SK-MEL-5 (cell line): Measurements from ENCODE around the gene WASL. TPM values are rescaled to one million over a fixed set of nuclear protein-coding genes. Genes with fewer than 3 reads are reported as not detected.
"Not testable (repeated sequence)": the region's sequence is repeated elsewhere in the genome, so short reads cannot be mapped to it uniquely, and the experiment has no call there.

Experiments
- DNase-seq: peaks from one replicate; pipeline ENCODE4 v3.0.0-alpha.2; 2016; ENCODE audit warnings: low read depth, low spot score
- in situ Hi-C: cut with HindIII; loops from 2 replicates; pipeline ENCODE4 v1.10.0; 2016; ENCODE audit warnings: low sequenced_read_pairs, high pct_unique_total_duplicates, low pct_unique_long_range_greater_than_20kb
- total RNA-seq: library from RNA; depleted of rRNA; stranded (reverse); fragments of >200 nt; shearing (Covaris generic); gene quantifications from 2 replicates; pipeline ENCODE4 v1.2.3, GENCODE V29; 2014

The WASL gene
- total RNA-seq, 1 experiment from 2014 or later = 32.1 TPM

- DNase-seq = no peak
- in situ Hi-C loops = no loop called here
Measured at GRCh38 chr7:123746055-123746454, 2.7 kb downstream of the WASL start.

DNA sequence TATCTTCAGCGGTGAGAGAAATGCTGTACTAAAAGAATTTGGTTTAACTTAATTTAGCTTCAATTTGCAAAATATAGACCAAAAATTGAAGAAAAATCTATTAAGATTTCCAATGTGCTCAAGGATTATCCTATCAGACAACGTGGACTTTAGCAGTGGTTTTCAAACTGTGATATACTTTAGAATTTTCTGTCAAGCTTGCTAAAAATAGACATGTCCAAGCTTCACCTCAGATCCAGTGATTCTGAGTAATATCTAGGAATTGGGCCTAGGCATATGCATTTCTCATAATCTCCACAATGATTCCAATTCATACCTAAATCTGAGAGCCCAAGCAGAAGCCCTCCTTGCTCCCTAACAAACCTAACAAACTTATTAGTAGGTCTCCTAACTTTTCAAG, 3.4 kb downstream of the WASL start:
- in situ Hi-C loops = no loop called here
- no peak for DNase-seq

DNA sequence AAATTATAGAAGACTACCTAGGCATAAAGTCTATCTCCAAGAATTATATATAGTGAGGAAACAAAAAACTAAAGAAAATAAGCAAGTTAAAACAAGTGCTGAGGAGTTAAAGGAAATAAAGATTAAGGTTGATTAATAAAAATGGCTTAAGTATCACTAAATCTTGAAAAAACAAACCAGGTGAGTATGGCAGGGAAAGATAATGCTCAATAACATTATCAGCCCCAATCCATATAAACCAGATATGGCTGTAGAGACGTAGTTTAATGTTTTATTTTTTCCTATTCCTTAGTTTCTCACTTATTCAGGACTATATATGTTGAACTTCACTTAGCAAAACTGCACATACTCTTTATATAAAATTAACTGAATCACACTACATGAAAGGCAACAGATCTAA, 4.4 kb downstream of the WASL start:
- in situ Hi-C loops = no loop called here
- no peak for DNase-seq

DNA sequence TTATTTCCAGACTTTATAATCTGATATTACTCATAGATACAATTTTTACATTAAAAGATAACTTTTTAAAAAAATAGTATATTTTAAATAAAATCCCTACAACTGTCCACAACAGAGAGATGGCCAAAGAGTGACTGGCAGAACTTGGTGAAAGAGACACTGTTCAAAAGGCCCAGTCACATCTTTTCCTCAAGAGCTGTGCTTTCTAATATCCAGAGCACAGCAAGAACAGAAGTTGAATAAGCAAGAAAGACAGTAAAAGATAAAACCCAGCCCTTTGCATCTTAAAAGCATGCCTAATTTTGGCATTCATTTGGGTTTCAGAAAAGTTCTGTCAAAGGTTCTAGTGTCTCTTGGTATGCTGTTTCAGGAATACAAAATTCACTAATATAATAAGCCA, 6.9 kb downstream of the WASL start:
- in situ Hi-C loops = no loop called here

DNA sequence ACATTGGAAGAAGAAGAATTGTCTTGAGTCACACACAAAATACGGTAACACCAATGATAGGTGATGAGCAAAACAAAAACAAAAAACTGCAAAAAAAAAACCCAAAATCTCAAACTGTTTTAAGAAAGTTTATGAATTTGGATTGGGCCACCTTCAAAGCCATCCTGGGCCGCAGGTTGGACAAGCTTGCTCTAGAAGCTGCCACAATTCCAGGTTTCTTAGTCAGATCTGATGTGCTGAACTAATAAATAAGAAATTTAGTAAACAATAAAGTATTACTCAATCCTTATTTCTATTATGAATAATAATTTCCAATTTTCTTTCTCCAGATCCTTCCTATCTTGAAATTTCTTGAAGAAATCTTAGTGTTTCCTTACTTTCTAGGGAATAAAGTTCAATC, 10.0 kb downstream of the WASL start:
- in situ Hi-C loops = no loop called here
- no peak for DNase-seq

More for the DNA sequence above, 6.9 kb downstream of the WASL start:
- DNase-seq = no peak

- DNase-seq = no peak
- in situ Hi-C loops = no loop called here
Measured at GRCh38 chr7:123738356-123738755, 10.4 kb downstream of the WASL start.

GRCh38 chr7:123737168-123737674, 11.6 kb downstream of the WASL start:
- in situ Hi-C loops, DNase-seq: not testable (repeated sequence)

GRCh38 chr7:123735539-123735938, 13.3 kb downstream of the WASL start:
- no peak for DNase-seq
- in situ Hi-C loops = no loop called here

- in situ Hi-C loops = no loop called here
- DNase-seq = no peak
Measured at GRCh38 chr7:123734498-123734897, 14.3 kb downstream of the WASL start.

- in situ Hi-C loops = no loop called here
- DNase-seq = no peak
Measured at GRCh38 chr7:123732413-123733091, 16.3 kb downstream of the WASL start.

DNA sequence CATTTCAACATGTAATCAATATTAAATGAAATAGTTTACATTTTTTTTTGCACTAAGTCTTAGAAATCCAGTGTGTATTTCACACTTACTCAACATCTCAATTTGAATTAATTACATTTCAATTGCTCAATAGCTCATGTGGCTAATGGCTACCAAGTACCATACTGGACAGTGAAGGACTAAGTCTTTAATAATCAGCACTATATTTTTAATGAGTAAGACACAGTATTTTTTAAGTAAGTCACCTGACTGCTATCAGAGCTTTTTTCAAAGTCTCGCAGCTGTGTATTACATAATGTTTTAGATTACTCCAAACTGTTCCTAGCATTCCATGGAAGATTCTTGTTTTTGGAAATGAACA, 19.6 kb downstream of the WASL start:
- in situ Hi-C loops = no loop called here
- DNase-seq = no peak

DNA sequence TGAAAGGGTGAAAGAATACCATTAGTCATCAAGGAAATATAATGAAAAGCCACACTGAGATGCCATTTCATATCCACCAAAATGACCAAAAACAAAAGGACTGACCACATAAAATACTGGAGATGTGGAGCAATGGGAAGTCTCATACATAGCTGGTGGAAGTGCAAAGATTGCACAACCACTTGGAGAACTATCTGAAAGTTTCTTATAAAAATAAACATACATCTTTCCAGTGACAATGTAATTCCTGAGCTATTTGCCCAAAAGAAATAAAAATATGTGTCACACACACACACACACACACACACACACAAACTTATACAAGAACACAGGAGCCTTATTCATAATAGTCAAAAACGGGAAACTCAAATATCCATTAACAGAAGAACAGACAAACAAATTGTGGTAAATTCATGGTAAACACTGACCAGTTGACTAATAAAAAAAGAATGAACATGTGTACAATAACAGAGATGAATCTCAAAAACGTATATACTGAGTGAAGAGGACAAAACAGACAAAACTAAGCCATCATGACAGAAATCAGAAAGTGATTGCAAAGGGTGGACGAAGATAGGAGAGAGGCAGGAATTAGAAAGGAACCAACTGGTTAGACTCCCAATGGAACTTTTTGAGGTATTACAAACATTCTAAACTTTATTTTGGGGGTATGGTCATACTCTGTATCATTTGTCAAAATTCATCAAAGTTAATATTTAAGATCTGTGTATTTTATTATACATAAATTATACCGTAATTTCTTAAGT, 21.5 kb downstream of the WASL start:
- DNase-seq = peak; percentile 40
- in situ Hi-C loops = no loop called here

- no peak for DNase-seq
- in situ Hi-C loops = no loop called here
Measured at GRCh38 chr7:123725586-123726171, 23.1 kb downstream of the WASL start.

GRCh38 chr7:123724817-123725253, 24.0 kb downstream of the WASL start:
- DNase-seq = no peak
- in situ Hi-C loops = no loop called here

GRCh38 chr7:123723913-123724312, 24.9 kb downstream of the WASL start:
- no peak for DNase-seq
- in situ Hi-C loops = no loop called here

DNA sequence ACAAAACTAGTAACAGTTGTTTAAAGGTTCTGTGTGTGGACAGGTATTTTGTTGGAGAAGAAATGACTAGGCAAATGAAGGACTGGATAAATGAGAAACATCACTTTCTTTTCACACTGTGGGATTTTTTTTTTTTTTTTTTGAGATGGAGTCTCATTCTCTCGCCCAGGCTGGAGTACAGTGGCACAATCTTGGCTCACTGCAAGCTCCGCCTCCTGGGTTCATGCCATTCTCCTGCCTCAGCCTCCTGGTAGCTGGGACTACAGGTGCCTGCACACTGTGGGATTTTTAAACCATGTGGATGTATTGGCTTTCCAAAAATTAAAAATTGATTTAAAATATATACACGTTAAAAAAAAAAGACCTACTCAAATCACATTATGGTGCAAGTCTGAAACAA, 28.3 kb downstream of the WASL start:
- DNase-seq, in situ Hi-C loops: not testable (repeated sequence)

- in situ Hi-C loops = no loop called here
- peak; percentile 98 for DNase-seq
Measured at GRCh38 chr7:123719197-123719721, 29.5 kb downstream of the WASL start.

GRCh38 chr7:123718773-123719172, 30.0 kb downstream of the WASL start:
- in situ Hi-C loops = no loop called here
- no peak for DNase-seq
